OCI-LY7 (cell line): ENCODE data around the gene NFKBIA. TPM values are rescaled to one million over a fixed set of nuclear protein-coding genes. Genes with fewer than 3 reads are reported as not detected.

Experiments used
- BruUV-seq: library from RNA; stranded (reverse); fragments of 400-500 nt; replicated peaks from 2 replicates; lab custom pipeline; 2021; lab: Mats Ljungman, UMichigan
- CTCF ChIA-PET: fragments of 300-600 bp; sonication (Branson Sonifier 250); formaldehyde crosslinking; loops from one replicate; lab custom pipeline; 2022; ENCODE audit warnings: antibody characterized with exemption; ENCODE audit not compliant: unreplicated experiment; lab: Charles Lee
- POLR2A ChIA-PET: fragments of 300-600 bp; sonication (Branson Sonifier 250); formaldehyde crosslinking; loops from one replicate; lab custom pipeline; 2022; ENCODE audit warnings: antibody characterized with exemption; lab: Charles Lee
- DNase-seq: peaks from one replicate; pipeline ENCODE4 v3.0.0-alpha.2; 2015; ENCODE audit warnings: low spot score
- H2AFZ ChIP-seq: fragments of 200-600 bp; sonication (generic), shearing (Covaris generic); 2 replicates; pipeline ENCODE4 v1.6.1; 2014; ENCODE audit warnings: mild to moderate bottlenecking, antibody characterized with exemption, low read length, moderate library complexity
- H3K27ac ChIP-seq: fragments of 200-600 bp; sonication (generic); 2 replicates; pipeline ENCODE4 v1.5.1; 2014; ENCODE audit warnings: mixed run types, low read depth, mild to moderate bottlenecking, moderate library complexity, low read length, inconsistent platforms; ENCODE audit not compliant: poor library complexity, severe bottlenecking
- H3K36me3 ChIP-seq: fragments of 200-600 bp; sonication (generic); 2 replicates; pipeline ENCODE4 v1.6.1; 2014; ENCODE audit warnings: mild to moderate bottlenecking, antibody characterized with exemption, low read length, moderate library complexity, mixed read lengths; ENCODE audit not compliant: insufficient read depth
- H3K4me1 ChIP-seq: fragments of 200-600 bp; sonication (generic); 2 replicates; pipeline ENCODE4 v1.5.1; 2014; ENCODE audit warnings: mild to moderate bottlenecking, low read length; ENCODE audit not compliant: insufficient read depth, poor library complexity, severe bottlenecking
- H3K4me2 ChIP-seq: fragments of 200-600 bp; sonication (generic); 2 replicates; pipeline ENCODE4 v1.6.1; 2014; ENCODE audit warnings: mild to moderate bottlenecking, low read length
- H3K4me3 ChIP-seq: fragments of 200-600 bp; sonication (generic); 2 replicates; pipeline ENCODE4 v1.5.1; 2014; ENCODE audit warnings: mild to moderate bottlenecking, low read depth, low read length; ENCODE audit not compliant: poor library complexity, severe bottlenecking
- H3K79me2 ChIP-seq: fragments of 200-600 bp; sonication (generic); 2 replicates; pipeline ENCODE4 v1.6.1; 2016; ENCODE audit warnings: low read depth, mild to moderate bottlenecking, low read length, moderate library complexity, mixed read lengths; ENCODE audit not compliant: insufficient read depth
- H3K9me2 ChIP-seq: fragments of 200-600 bp; sonication (generic); 2 replicates; pipeline ENCODE4 v1.6.1; 2016; ENCODE audit warnings: mild to moderate bottlenecking, low read length, mixed read lengths; ENCODE audit not compliant: insufficient read depth
- H3K9me3 ChIP-seq: fragments of 200-600 bp; sonication (generic); 2 replicates; pipeline ENCODE4 v1.6.1; 2014; ENCODE audit warnings: mild to moderate bottlenecking, mixed run types, low read length, mixed read lengths
- H4K20me1 ChIP-seq: fragments of 200-600 bp; sonication (generic); 2 replicates; pipeline ENCODE4 v1.6.1; 2014; ENCODE audit warnings: mild to moderate bottlenecking, antibody characterized with exemption, low read length, moderate library complexity, mixed read lengths; ENCODE audit not compliant: insufficient read depth
- CTCF ChIP-seq: fragments of 200-600 bp; sonication (generic); conservative IDR thresholded peaks from 2 replicates; pipeline ENCODE4 v1.5.1; 2014; ENCODE audit warnings: mild to moderate bottlenecking, antibody characterized with exemption, low read length, moderate library complexity, mixed read lengths
- EZH2phosphoT487 ChIP-seq: fragments of 200-600 bp; sonication (generic); IDR thresholded peaks from 2 replicates; pipeline ENCODE4 v1.6.1; 2018; ENCODE audit warnings: low read depth, borderline replicate concordance, mild to moderate bottlenecking, mixed run types, antibody characterized with exemption, low read length, moderate library complexity, mixed read lengths
- intact Hi-C: fragments of 100-400 bp; cut with micrococcal nuclease; formaldehyde crosslinking; loops from one replicate; pipeline ENCODE4 v1.10.0; 2022; ENCODE audit not compliant: unreplicated experiment
- total RNA-seq, 2 experiments: library from RNA; depleted of rRNA in 1 of 2; stranded (reverse); fragments of >200 nt in 1 of 2; shearing (Covaris generic) in 1 of 2; gene quantifications; 2 replicates each; pipeline ENCODE4 v1.2.3, GENCODE V29; 2014 to 2022

Gene NFKBIA
- total RNA-seq, 2 experiments from 2014 or later = 43.6 to 100 TPM

DNA sequence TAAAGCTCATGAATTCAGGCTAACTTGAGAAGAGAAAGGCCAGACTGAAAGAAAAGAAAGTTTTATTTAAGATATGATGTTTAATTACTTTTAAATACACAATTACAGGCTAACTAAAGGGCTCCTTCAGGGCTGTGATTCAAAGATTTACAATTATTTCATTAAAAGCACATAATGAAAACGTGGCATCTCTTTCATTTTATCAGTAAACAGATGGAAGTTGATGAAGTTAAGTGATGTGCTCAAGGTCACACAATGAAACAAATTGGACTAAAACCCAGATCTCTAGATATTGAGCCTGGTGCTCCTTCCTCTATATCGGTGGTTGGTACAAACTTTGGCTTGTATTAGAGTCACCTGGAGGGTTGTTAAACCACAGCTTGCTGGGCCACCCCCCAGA is 13.5 kb upstream of the NFKBIA start:
- H3K9me2 ChIP-seq = no peaks in the 10 kb centered on the region
- H3K4me2 ChIP-seq = no peak overlapping the region
- no peaks in the 10 kb centered on the region for H3K79me2 ChIP-seq
- ChIA-PET CTCF (no interaction called here), POLR2A (interaction anchor here (0.5 kb wide), 1 partner anchor 744 kb away, joined by 3 read pairs; no protein-coding TSS in a partner anchor)
- BruUV-seq = no TSS peak
- H2AFZ ChIP-seq = no peak overlapping the region
- H3K9me3 ChIP-seq = no peaks in the 10 kb centered on the region
- no peak overlapping the region for H3K27ac ChIP-seq
- no peak for DNase-seq
- intact Hi-C loops = no loop called here
- H3K4me1 ChIP-seq = peaks cover 14% of the 10 kb centered on the region
- H3K4me3 ChIP-seq = no peak overlapping the region
- H3K36me3 ChIP-seq = no peaks in the 10 kb centered on the region
- no peaks in the 10 kb centered on the region for H4K20me1 ChIP-seq
- TF ChIP-seq EZH2phosphoT487 (no peak), CTCF (no peak)

DNA sequence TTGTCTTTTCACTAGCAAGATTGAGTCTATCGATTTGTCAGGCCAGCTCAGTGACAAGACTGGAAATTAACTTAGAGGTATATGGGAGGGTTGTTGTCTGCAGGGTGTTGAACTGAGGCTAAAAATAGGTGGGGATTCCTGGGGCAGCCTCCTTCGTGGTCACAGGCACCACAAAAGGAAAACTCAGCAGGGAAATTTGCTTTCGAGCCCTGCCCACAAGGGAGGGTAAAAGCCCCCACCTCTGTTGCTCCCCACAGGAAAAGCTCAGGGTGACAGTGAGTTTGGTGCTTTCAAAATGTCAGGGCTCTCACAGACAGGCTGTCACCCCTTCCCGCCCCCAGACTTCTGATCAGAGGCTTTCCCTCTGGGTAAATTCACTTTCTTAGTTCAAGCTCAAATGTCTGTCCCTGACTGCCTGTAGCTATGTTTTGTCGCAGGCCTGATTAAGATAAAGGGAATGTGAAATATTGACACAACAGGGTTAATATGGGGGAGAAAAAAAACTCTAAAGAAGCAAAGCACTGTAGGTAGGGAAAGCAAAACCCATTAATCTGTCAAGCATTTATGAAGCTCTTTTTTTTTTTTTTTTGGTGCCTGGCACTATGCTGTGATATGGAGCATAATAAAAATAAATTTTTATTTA is 11.7 kb upstream of the NFKBIA start:
- ChIA-PET POLR2A (interaction anchor here (0.6 to 2.6 kb wide), 8 partner anchors 9 to 287 kb away, joined by 3 to 7 read pairs (median 4); no protein-coding TSS in a partner anchor), CTCF (interaction anchor here (0.5 kb wide), 1 partner anchor 1172 kb away, joined by 4 read pairs; no protein-coding TSS in a partner anchor)
- Histone ChIP-seq H2AFZ (peak overlapping the region; percentile 51; the same call in 1 of the 2 replicates), H3K4me3 (no peak overlapping the region), H3K9me2 (no peaks in the 10 kb centered on the region), H4K20me1 (no peaks in the 10 kb centered on the region), H3K27ac (no peak overlapping the region), H3K9me3 (no peaks in the 10 kb centered on the region), H3K4me1 (peaks cover 17% of the 10 kb centered on the region), H3K36me3 (no peaks in the 10 kb centered on the region), H3K79me2 (no peaks in the 10 kb centered on the region), H3K4me2 (peak overlapping the region; percentile 6; the same call in 1 of the 2 replicates)
- no peak for TF ChIP-seq EZH2phosphoT487
- no peak for TF ChIP-seq CTCF
- BruUV-seq = no TSS peak
- intact Hi-C loops = no loop called here
- no peak for DNase-seq

- H3K36me3 ChIP-seq = no peaks in the 10 kb centered on the region
Measured at GRCh38 chr14:35414365-35414764, 9.8 kb upstream of the NFKBIA start.

More at GRCh38 chr14:35414365-35414764, 9.8 kb upstream of the NFKBIA start:
- no TSS peak for BruUV-seq
- H3K4me2 ChIP-seq = no peak overlapping the region
- no peak for DNase-seq
- intact Hi-C loops = loop anchor here (5.0 kb wide), 1 partner anchor 742 kb away; no protein-coding TSS in a partner anchor
- H3K79me2 ChIP-seq = no peaks in the 10 kb centered on the region
- H4K20me1 ChIP-seq = no peaks in the 10 kb centered on the region
- TF ChIP-seq CTCF = no peak
- TF ChIP-seq EZH2phosphoT487 = no peak
- H2AFZ ChIP-seq = no peak overlapping the region
- H3K27ac ChIP-seq = no peak overlapping the region
- no peak overlapping the region for H3K4me3 ChIP-seq
- H3K9me2 ChIP-seq = no peaks in the 10 kb centered on the region
- ChIA-PET CTCF (interaction anchor here (1.1 to 1.3 kb wide), 3 partner anchors 9 to 160 kb away, joined by 3 to 4 read pairs (median 3); no protein-coding TSS in a partner anchor), POLR2A (interaction anchor here (0.7 kb wide), 2 partner anchors 366 to 537 kb away, joined by 3 to 8 read pairs; no protein-coding TSS in a partner anchor)
- H3K4me1 ChIP-seq = peaks cover 17% of the 10 kb centered on the region
- H3K9me3 ChIP-seq = no peaks in the 10 kb centered on the region
